Stimulated activated CD8-positive, alpha-beta memory T cell treated with anti-CD3 and anti-CD28 coated beads, Interleukin-4, amount 100 ng/mL, for 4 hours (primary cell): Measurements from ENCODE around the gene RAP2A.

Experiments
- DNase-seq, 2 donors: peaks; one replicate each; pipeline ENCODE4 v3.0.0-alpha.2; 2020; ENCODE audit warnings: low read depth in 2 of 2, low spot score in 1 of 2

RAP2A gene

DNA sequence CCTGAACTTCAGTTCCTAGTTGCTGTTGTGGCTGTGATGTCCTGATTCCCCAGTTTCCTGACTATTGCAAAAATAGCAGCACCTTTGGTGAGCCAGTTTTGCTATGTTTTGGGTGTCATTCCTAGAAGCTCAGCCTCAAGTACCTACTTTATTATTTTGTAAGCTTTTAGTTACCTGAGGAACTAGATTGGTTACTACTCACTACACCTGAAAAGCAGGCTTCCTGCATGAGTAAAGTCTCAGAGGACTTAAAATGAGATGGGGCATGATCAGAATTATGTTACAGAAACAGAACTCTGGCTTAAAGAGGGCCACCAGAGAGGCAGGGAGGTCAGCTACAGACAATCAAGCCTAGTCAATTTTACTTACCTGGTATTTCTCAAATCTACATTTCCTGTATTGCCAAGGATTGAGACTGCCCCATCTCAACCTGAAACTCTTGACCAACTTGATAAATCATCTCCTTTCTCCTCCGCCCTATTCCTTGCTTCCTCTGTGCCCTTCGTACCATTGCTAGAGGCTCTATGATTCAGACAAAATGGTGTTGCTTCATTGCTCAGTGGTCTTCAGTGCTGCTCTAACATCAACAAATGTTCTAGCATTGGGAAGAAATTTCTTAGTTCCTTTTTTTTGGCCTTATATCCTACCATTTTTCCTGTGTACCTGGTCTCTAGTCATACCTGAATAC is 58.9 kb downstream of the RAP2A start:
- no peak for DNase-seq

DNA sequence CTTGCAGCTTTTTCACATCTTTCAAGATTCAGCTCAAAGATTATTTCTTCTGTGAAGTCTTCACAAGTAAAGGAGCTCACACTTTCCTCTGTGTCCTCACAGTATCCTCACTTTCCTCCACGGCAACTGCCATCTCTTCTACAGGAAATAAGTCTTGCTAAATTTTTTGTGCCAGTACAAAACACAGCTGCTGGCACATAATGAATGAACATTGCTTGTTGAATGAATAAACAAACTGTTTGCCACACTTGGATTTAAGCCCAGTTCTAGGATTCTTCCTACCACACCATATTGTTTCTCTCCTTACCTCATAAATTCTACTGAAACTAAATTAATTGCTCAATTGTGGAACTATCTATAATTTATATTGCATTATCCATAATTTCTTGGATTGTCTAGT is 59.5 kb downstream of the RAP2A start:
- DNase-seq, result no peak

DNA sequence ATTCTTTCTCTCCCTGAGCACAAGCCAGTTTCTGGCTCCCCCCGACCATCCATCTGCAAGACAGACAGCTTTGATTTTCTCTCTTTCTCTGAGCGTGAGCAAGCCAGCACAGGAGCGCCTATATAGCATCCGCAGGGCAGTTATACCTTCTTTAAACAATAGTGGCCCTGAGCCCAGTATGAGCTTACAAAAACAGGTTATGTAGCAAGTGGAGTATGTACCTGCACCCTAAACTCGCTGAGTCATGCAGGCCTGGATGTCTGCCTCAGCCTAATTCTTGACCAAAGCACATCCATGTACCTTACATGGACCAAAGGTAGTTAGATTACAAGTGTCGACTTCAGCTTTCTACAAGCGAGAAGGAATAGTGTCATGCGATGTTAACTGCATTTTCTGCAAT is 61.7 kb downstream of the RAP2A start:
- DNase-seq, result no peak

DNA sequence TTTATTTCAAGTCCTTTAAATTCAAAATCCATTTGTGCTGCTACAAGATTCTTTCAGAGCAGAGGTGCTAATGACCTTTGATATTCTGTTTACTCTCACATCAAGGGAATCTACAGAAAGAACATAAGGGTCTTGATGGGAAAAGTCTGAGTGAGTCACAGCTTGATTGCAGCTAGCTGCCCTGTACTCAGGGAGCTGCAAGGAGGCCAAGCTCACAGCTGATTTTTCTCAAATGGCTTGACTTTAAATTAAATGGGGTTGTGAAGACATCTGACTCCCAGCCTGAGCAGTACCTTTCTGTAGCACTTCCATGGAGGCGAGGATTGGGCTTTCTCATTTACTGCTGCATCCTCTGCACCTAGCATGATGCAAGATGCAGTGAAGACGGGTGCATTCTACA is 62.5 kb downstream of the RAP2A start:
- DNase-seq, result no peak

DNA sequence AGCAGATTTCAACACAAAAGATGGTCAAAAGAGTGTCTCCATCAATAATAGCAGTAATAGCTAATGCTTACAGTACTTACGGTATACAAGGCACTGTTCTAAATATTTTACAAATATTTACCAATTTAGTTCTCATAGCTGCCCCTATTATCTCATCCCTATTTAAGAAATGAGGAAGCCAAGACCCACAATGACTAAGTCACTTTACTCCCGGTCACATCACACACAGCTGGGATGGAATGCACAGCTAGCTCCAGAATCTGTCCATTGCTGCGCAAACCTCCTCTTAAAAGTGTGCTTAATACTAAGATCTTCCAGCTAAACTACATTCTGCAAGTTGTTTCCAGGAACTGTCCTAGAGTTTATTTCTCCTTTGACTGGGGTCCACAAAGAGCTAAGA is 63.4 kb downstream of the RAP2A start:
- DNase-seq, result no peak

DNA sequence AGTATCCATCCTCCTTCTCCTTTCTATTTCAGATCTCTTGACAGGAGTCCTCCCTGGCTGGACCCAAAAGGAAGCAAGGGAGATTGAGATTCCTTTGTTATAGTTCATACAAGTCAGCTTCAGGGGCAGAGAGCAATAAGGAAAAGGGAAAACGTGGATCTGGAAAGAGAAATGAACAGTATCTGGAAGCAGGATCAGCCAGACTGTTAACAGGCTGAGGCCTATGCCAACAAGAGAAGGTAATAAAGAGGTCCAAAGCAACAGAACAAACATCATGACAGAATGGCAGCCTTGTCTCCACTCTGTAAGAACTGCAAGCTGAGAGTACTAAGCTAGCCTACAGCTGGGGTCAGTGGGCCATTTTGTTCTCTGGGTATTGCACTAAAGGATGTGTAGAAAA is 64.5 kb downstream of the RAP2A start:
- no peak for DNase-seq

DNA sequence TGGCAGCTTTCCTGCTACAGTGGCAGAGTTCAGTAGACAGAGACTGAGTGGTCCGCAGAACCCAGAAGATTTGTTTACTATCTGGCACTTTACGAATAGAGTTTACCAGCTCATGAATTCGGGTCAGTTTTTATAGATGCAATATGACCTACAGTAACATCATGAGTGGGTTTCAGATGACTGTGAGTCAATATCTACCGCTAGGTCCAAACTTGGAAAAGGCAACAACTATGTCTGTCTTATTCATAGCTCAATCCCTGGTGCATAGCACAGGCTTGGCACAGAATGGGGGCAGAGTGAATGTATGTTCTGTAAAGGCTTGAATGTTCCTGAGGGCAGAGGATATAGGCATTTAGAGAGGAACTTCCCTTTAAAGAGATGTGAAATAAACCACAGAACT is 65.2 kb downstream of the RAP2A start:
- DNase-seq, result no peak

DNA sequence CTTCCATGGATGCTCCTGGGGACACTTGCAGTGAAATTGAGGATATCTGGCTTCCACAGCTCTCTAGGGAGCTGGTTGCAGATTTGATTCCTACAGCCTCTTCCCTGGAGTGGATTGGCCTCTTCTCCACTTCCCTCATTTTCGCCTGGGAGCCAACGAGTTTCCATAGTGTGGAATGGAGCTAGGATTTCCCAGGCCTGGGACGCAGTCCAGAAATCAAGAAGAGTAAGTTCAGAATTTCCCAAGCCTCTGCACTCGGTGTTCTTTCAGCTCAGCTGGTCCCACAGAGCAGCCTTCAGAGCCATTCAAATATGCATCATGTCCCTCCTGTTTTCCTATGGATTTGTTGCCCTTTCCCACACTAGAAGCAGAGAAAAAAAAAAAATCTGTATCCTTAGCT is 68.2 kb downstream of the RAP2A start:
- no peak for DNase-seq

DNA sequence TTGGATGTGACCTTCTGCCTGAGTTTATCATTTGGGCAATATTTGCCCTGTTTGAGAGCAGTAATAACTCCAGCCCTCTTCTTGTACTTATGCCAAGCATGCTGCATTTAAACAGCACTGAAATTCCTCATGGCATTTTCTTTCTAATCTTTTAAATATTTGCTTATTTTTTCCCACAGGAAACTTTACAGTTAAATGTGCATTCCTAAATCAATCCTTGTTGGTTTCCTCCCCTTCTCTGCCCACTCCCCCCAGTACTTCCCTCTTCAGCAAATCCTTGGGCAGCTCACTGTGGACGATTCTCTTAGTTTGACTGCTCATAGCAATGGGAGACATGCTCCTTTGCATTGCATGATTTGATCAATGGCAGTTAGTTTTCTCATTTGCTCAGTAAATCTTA is 68.7 kb downstream of the RAP2A start:
- DNase-seq, result no peak

DNA sequence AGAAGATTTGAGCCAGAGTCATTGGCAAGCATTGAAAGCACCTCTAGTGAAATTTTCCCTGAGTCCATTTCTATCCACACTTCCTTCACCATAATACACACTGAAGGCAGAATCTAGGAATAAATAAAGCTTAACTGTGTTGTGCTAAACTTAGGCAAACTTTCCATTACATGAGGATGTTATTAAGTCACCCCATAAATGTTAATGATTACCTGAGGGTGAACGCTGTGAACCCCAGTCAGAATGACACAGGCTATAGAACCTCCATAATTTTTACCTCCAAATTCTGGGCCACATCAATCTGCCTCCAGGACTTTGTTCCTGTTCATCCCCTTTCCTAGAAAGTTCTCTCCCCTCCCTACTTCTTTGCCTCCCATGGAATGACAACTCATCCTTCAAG is 71.0 kb downstream of the RAP2A start:
- DNase-seq, result no peak

DNA sequence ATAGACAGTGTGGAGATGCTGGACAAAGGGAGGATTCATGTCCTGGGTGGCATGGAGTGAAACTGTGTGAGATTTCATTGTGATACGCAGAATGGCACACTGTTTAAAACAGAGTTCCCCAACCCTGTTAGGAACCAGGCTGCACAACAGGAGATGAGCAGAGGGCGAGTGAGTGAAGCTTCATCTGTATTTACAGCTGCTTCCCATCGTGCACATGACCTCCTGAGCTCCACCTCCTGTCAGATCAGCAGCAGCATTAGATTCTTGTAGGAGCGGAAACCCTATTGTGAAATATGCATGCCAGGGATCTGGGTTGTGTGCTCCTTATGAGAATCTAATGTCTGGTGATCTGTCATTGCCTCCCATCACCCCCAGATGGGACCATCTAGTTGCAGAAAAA is 72.5 kb downstream of the RAP2A start:
- DNase-seq, result no peak

DNA sequence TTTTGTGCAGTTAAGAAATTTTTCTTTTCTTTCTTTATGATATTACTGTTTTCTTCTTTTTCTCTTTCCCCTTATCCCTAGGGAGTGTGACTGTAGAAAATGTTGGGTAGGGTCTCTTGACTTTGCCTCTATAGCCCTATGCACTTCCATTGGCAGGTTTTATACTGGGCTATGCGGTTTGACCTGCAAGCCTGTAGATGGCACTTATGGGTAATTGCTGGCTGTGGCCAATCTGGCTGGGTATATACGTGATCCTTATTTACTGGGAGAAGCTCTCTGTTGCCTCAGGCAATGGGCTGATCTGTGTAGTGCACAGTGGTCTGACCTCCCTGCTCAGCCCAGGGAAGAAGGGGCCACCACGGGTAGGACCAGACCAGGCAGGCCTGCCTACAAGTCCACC is 78.8 kb downstream of the RAP2A start:
- DNase-seq, result no peak

DNA sequence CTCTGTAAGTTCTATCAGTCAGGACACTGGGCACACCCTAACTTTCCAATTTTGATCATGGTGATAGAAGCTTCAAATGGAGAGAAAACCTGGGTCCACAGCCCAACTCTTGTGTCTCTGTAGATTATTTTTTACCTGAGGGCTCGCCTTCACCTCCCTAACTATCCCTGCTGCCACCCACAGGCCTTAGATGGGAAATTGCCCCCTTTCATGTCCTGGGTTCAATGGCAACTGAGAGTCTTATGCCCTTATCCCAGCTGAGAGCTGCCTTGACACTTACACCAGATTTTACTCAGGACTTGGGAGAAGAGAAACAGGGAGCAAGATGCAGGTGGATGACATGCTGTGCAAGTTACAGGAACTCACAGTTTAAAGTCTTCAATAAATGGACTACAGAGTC is 81.7 kb downstream of the RAP2A start:
- no peak for DNase-seq

DNA sequence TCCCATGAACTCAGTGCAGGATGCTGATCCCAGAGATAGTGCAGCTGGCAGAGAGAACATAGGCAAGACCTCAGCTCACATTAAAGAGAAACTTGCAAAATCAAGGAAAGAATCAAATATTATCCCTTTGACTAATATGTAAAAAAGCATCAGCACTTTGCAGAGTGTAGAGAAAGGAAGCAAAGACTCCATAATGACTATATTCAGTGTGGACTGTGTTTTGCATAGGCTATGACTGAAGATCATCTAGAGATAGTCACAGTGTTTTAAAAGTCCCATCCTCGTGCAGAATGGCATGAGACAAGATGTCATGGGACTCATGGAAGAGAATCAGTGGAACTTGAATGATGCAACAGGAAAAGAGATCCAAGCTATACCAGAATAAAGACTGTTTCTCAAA is 84.0 kb downstream of the RAP2A start:
- DNase-seq, result no peak
